ENCODE measurements around the gene SWI5.

The SWI5 gene

GRCh38 chr9:128244091-128244836, 31.8 kb upstream of the SWI5 start:
- no peaks in the 10 kb centered on the region for H3K9me3 ChIP-seq (ENCODE audit: control insufficient read depth, insufficient read depth, low read length)
- no peak overlapping the region for H3K9ac ChIP-seq (ENCODE audit: low read depth, low read length)
- H3K27ac ChIP-seq (ENCODE audit: low read depth, low read length) = no peak overlapping the region
- peak overlapping the region; percentile 21; the same call in 1 of the 2 replicates for H3K4me3 ChIP-seq (ENCODE audit: low read depth, low read length)
- peaks cover 7% of the 10 kb centered on the region for H3K4me1 ChIP-seq (ENCODE audit: control insufficient read depth, insufficient read depth, low read length)
- H3K36me3 ChIP-seq (ENCODE audit: control insufficient read depth, insufficient read depth, low read length) = peaks cover 29% of the 10 kb centered on the region
- H3K27me3 ChIP-seq (ENCODE audit: control insufficient read depth, insufficient read depth, low read length) = no peaks in the 10 kb centered on the region

- Histone ChIP-seq H3K4me1 (ENCODE audit: control insufficient read depth, insufficient read depth, low read length) (peaks cover 7% of the 10 kb centered on the region), H3K9ac (ENCODE audit: low read depth, low read length) (no peak overlapping the region), H3K27ac (ENCODE audit: low read depth, low read length) (no peak overlapping the region), H3K9me3 (ENCODE audit: control insufficient read depth, insufficient read depth, low read length) (no peaks in the 10 kb centered on the region), H3K36me3 (ENCODE audit: control insufficient read depth, insufficient read depth, low read length) (peaks cover 23% of the 10 kb centered on the region), H3K27me3 (ENCODE audit: control insufficient read depth, insufficient read depth, low read length) (no peaks in the 10 kb centered on the region), H3K4me3 (ENCODE audit: low read depth, low read length) (peak overlapping the region; percentile 21; the same call in 1 of the 2 replicates)
These were observed 31.2 kb upstream of the SWI5 start for GRCh38 chr9:128244837-128245231.

GRCh38 chr9:128245421-128246151, 30.5 kb upstream of the SWI5 start:
- no peak overlapping the region for H3K9ac ChIP-seq (ENCODE audit: low read depth, low read length)
- H3K4me3 ChIP-seq (ENCODE audit: low read depth, low read length) = no peak overlapping the region
- peaks cover 7% of the 10 kb centered on the region for H3K4me1 ChIP-seq (ENCODE audit: control insufficient read depth, insufficient read depth, low read length)
- peak overlapping the region; percentile 53 for H3K27ac ChIP-seq (ENCODE audit: low read depth, low read length)
- H3K27me3 ChIP-seq (ENCODE audit: control insufficient read depth, insufficient read depth, low read length) = no peaks in the 10 kb centered on the region
- H3K9me3 ChIP-seq (ENCODE audit: control insufficient read depth, insufficient read depth, low read length) = no peaks in the 10 kb centered on the region
- H3K36me3 ChIP-seq (ENCODE audit: control insufficient read depth, insufficient read depth, low read length) = peaks cover 16% of the 10 kb centered on the region

- Histone ChIP-seq H3K27ac (ENCODE audit: low read depth, low read length) (no peak overlapping the region), H3K27me3 (ENCODE audit: control insufficient read depth, insufficient read depth, low read length) (no peaks in the 10 kb centered on the region), H3K36me3 (ENCODE audit: control insufficient read depth, insufficient read depth, low read length) (peaks cover 9% of the 10 kb centered on the region; the same call in 1 of the 2 replicates), H3K9me3 (ENCODE audit: control insufficient read depth, insufficient read depth, low read length) (no peaks in the 10 kb centered on the region), H3K4me1 (ENCODE audit: control insufficient read depth, insufficient read depth, low read length) (peaks cover 7% of the 10 kb centered on the region), H3K9ac (ENCODE audit: low read depth, low read length) (no peak overlapping the region), H3K4me3 (ENCODE audit: low read depth, low read length) (no peak overlapping the region)
These were observed 29.6 kb upstream of the SWI5 start for GRCh38 chr9:128246471-128246870.

- H3K4me3 ChIP-seq (ENCODE audit: low read depth, low read length) = no peak overlapping the region
- H3K9me3 ChIP-seq (ENCODE audit: control insufficient read depth, insufficient read depth, low read length) = no peaks in the 10 kb centered on the region
- no peak overlapping the region for H3K27ac ChIP-seq (ENCODE audit: low read depth, low read length)
- H3K27me3 ChIP-seq (ENCODE audit: control insufficient read depth, insufficient read depth, low read length) = no peaks in the 10 kb centered on the region
- H3K4me1 ChIP-seq (ENCODE audit: control insufficient read depth, insufficient read depth, low read length) = peaks cover 10% of the 10 kb centered on the region
- peaks cover 15% of the 10 kb centered on the region for H3K36me3 ChIP-seq (ENCODE audit: control insufficient read depth, insufficient read depth, low read length)
- H3K9ac ChIP-seq (ENCODE audit: low read depth, low read length) = no peak overlapping the region
These were observed 28.8 kb upstream of the SWI5 start for GRCh38 chr9:128247226-128247803.

GRCh38 chr9:128249558-128249907, 26.5 kb upstream of the SWI5 start:
- Histone ChIP-seq H3K27ac (ENCODE audit: low read depth, low read length) (no peak overlapping the region), H3K4me1 (ENCODE audit: control insufficient read depth, insufficient read depth, low read length) (peaks cover 10% of the 10 kb centered on the region), H3K36me3 (ENCODE audit: control insufficient read depth, insufficient read depth, low read length) (peaks cover 20% of the 10 kb centered on the region), H3K4me3 (ENCODE audit: low read depth, low read length) (peak overlapping the region; percentile 65), H3K9me3 (ENCODE audit: control insufficient read depth, insufficient read depth, low read length) (no peaks in the 10 kb centered on the region), H3K9ac (ENCODE audit: low read depth, low read length) (no peak overlapping the region), H3K27me3 (ENCODE audit: control insufficient read depth, insufficient read depth, low read length) (no peaks in the 10 kb centered on the region)

- Histone ChIP-seq H3K4me1 (ENCODE audit: control insufficient read depth, insufficient read depth, low read length) (peaks cover 12% of the 10 kb centered on the region), H3K4me3 (ENCODE audit: low read depth, low read length) (peak overlapping the region; percentile 68), H3K27me3 (ENCODE audit: control insufficient read depth, insufficient read depth, low read length) (no peaks in the 10 kb centered on the region), H3K36me3 (ENCODE audit: control insufficient read depth, insufficient read depth, low read length) (peaks cover 20% of the 10 kb centered on the region), H3K9me3 (ENCODE audit: control insufficient read depth, insufficient read depth, low read length) (no peaks in the 10 kb centered on the region), H3K9ac (ENCODE audit: low read depth, low read length) (no peak overlapping the region; the same call in 1 of the 2 replicates), H3K27ac (ENCODE audit: low read depth, low read length) (no peak overlapping the region)
These were observed 25.9 kb upstream of the SWI5 start for GRCh38 chr9:128249908-128250838.

GRCh38 chr9:128250839-128251731, 25.0 kb upstream of the SWI5 start:
- H3K4me1 ChIP-seq (ENCODE audit: control insufficient read depth, insufficient read depth, low read length) = 0 out of 2 replicates have a peak, but pooled peaks cover 5% of the 10 kb centered on the region

GRCh38 chr9:128251732-128252100, 24.4 kb upstream of the SWI5 start:
- no peaks in the 10 kb centered on the region for H3K9me3 ChIP-seq (ENCODE audit: control insufficient read depth, insufficient read depth, low read length)
- H3K9ac ChIP-seq (ENCODE audit: low read depth, low read length) = no peak overlapping the region
- H3K36me3 ChIP-seq (ENCODE audit: control insufficient read depth, insufficient read depth, low read length) = peaks cover 20% of the 10 kb centered on the region
- no peak overlapping the region for H3K27ac ChIP-seq (ENCODE audit: low read depth, low read length)
- H3K27me3 ChIP-seq (ENCODE audit: control insufficient read depth, insufficient read depth, low read length) = no peaks in the 10 kb centered on the region
- H3K4me3 ChIP-seq (ENCODE audit: low read depth, low read length) = peak overlapping the region; percentile 68
- H3K4me1 ChIP-seq (ENCODE audit: control insufficient read depth, insufficient read depth, low read length) = 0 out of 2 replicates have a peak, but pooled peaks cover 5% of the 10 kb centered on the region

More at GRCh38 chr9:128250839-128251731, 25.0 kb upstream of the SWI5 start:
- no peaks in the 10 kb centered on the region for H3K9me3 ChIP-seq (ENCODE audit: control insufficient read depth, insufficient read depth, low read length)
- peaks cover 20% of the 10 kb centered on the region for H3K36me3 ChIP-seq (ENCODE audit: control insufficient read depth, insufficient read depth, low read length)
- no peak overlapping the region for H3K27ac ChIP-seq (ENCODE audit: low read depth, low read length)
- H3K4me3 ChIP-seq (ENCODE audit: low read depth, low read length) = peak overlapping the region; percentile 68
- no peaks in the 10 kb centered on the region for H3K27me3 ChIP-seq (ENCODE audit: control insufficient read depth, insufficient read depth, low read length)
- H3K9ac ChIP-seq (ENCODE audit: low read depth, low read length) = 0 out of 2 replicates have a peak overlapping the region, but pooled peaks have one; percentile 34
